ENCODE measurements around the gene PLEKHA5.
"Not testable (repeated sequence)": the region's sequence is repeated elsewhere in the genome, so short reads cannot be mapped to it uniquely, and the experiment has no call there.

PLEKHA5 gene

DNA sequence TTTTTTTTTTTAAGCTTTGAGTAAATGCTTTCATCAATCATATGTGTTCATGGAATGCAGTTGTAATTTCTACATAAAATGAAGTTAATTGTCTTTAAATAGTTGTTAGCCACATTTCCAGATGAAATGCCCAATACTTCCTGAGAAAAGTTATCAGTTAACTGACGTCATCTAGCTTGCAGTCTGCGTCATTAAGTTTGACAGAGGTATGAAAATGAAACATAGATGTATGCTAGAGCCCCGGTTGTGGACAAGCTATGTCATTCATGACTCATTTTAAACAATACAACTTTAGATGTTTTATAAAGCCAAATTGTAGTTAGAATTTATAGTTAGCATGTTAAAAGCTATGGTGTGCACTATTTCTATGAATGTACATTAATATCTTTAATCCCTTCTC is 90.7 kb downstream of the PLEKHA5 start:
- H3K9me3 ChIP-seq (ENCODE audit: control insufficient read depth in 1 of 2, low read length in 2 of 2) = no peaks in the 10 kb centered on the region
- no peak overlapping the region for H3K4me3 ChIP-seq (ENCODE audit: low read depth in 1 of 2, low read length in 2 of 2)
- peaks cover 10 to 11% of the 10 kb centered on the region in 2 donors for H3K4me1 ChIP-seq (ENCODE audit: control insufficient read depth in 1 of 2, insufficient read depth in 2 of 2, low read length in 2 of 2)
- H3K27me3 ChIP-seq (ENCODE audit: low read depth, low read length) = no peaks in the 10 kb centered on the region
- H3K27ac ChIP-seq (ENCODE audit: low read length) = no peak overlapping the region
- no peaks in the 10 kb centered on the region for H3K36me3 ChIP-seq (ENCODE audit: control insufficient read depth in 1 of 2, insufficient read depth in 2 of 2, low read length in 2 of 2)

DNA sequence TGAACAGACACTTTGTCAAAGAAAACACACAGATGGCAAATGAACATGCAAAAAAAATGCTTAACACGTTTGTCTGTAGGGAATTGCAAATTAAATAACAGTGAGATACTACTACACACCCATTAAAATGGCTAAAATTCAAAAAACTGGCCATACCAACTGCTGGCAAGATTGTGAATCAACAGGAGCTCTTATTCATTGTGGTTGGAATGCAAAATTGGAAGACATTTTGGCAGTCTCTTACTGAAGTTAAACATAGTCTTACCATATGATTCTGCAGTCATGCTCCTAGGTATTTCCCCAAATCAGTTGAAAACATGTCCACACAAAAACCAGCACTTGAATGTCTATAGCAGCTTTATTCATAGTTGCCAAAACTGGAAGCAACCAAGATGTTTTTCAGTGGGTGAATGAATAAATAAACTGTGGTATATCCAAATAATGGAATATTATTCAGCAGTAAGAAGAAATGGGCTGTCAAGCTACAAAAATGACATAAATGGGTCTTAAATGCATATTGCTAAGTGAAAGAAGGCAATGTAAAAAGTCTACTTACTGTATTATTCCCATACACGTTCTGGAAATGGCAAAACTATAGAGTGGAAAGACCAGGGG is 91.4 kb downstream of the PLEKHA5 start:
- H3K27me3 ChIP-seq (ENCODE audit: low read depth, low read length) = no peaks in the 10 kb centered on the region
- H3K4me3 ChIP-seq (ENCODE audit: low read depth in 1 of 2, low read length in 2 of 2) = no peak overlapping the region
- H3K36me3 ChIP-seq (ENCODE audit: control insufficient read depth in 1 of 2, insufficient read depth in 2 of 2, low read length in 2 of 2) = no peaks in the 10 kb centered on the region
- peaks cover 10 to 11% of the 10 kb centered on the region in 2 donors for H3K4me1 ChIP-seq (ENCODE audit: control insufficient read depth in 1 of 2, insufficient read depth in 2 of 2, low read length in 2 of 2)
- no peaks in the 10 kb centered on the region for H3K9me3 ChIP-seq (ENCODE audit: control insufficient read depth in 1 of 2, low read length in 2 of 2)
- no peak overlapping the region for H3K27ac ChIP-seq (ENCODE audit: low read length)

GRCh38 chr12:19222558-19222957 is 93.0 kb downstream of the PLEKHA5 start:
- peaks cover 11 to 14% of the 10 kb centered on the region in 2 donors for H3K4me1 ChIP-seq (ENCODE audit: control insufficient read depth in 1 of 2, insufficient read depth in 2 of 2, low read length in 2 of 2)
- H3K4me3 ChIP-seq (ENCODE audit: low read depth in 1 of 2, low read length in 2 of 2) = no peak overlapping the region
- H3K9me3 ChIP-seq (ENCODE audit: control insufficient read depth in 1 of 2, low read length in 2 of 2) = no peaks in the 10 kb centered on the region
- H3K36me3 ChIP-seq (ENCODE audit: control insufficient read depth in 1 of 2, insufficient read depth in 2 of 2, low read length in 2 of 2) = no peaks in the 10 kb centered on the region
- no peak overlapping the region for H3K27ac ChIP-seq (ENCODE audit: low read length)
- H3K27me3 ChIP-seq (ENCODE audit: low read depth, low read length) = no peaks in the 10 kb centered on the region

DNA sequence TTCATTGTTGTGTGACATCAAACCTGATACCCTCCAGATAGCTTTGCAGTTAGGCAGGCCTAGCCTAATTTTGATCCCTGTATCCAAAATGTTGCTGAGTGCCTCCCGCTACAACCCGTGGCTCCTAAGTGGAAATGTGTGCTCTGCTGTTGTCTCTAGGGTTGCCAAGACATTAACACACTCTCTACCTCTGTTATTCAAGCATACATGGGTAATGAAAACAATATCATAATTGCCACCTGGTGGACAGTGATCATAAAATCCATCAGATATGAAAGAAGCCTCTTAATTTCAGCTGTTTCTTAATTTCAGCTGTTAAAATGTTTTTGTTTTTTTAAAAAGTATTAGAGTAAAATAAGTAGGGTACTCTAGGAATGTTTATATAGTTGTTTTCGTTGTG is 93.5 kb downstream of the PLEKHA5 start:
- no peaks in the 10 kb centered on the region for H3K9me3 ChIP-seq (ENCODE audit: control insufficient read depth in 1 of 2, low read length in 2 of 2)
- no peaks in the 10 kb centered on the region for H3K27me3 ChIP-seq (ENCODE audit: low read depth, low read length)
- H3K36me3 ChIP-seq (ENCODE audit: control insufficient read depth in 1 of 2, insufficient read depth in 2 of 2, low read length in 2 of 2) = no peaks in the 10 kb centered on the region
- H3K4me1 ChIP-seq (ENCODE audit: control insufficient read depth in 1 of 2, insufficient read depth in 2 of 2, low read length in 2 of 2) = peaks cover 11 to 15% of the 10 kb centered on the region in 2 donors
- H3K4me3 ChIP-seq (ENCODE audit: low read depth in 1 of 2, low read length in 2 of 2) = no peak overlapping the region
- no peak overlapping the region for H3K27ac ChIP-seq (ENCODE audit: low read length)

GRCh38 chr12:19223695-19224094 is 94.2 kb downstream of the PLEKHA5 start:
- H3K9me3 ChIP-seq (ENCODE audit: control insufficient read depth in 1 of 2, low read length in 2 of 2) = no peaks in the 10 kb centered on the region
- H3K27ac ChIP-seq (ENCODE audit: low read length) = no peak overlapping the region
- no peaks in the 10 kb centered on the region for H3K27me3 ChIP-seq (ENCODE audit: low read depth, low read length)
- H3K4me3 ChIP-seq (ENCODE audit: low read depth in 1 of 2, low read length in 2 of 2) = no peak overlapping the region
- H3K4me1 ChIP-seq (ENCODE audit: control insufficient read depth in 1 of 2, insufficient read depth in 2 of 2, low read length in 2 of 2) = peaks cover 11 to 15% of the 10 kb centered on the region in 2 donors
- no peaks in the 10 kb centered on the region for H3K36me3 ChIP-seq (ENCODE audit: control insufficient read depth in 1 of 2, insufficient read depth in 2 of 2, low read length in 2 of 2)

GRCh38 chr12:19224746-19225145 is 95.2 kb downstream of the PLEKHA5 start:
- Histone ChIP-seq H3K9me3 (ENCODE audit: control insufficient read depth in 1 of 2, low read length in 2 of 2) (no peaks in the 10 kb centered on the region), H3K27me3 (ENCODE audit: low read depth, low read length) (no peaks in the 10 kb centered on the region), H3K4me1 (ENCODE audit: control insufficient read depth in 1 of 2, insufficient read depth in 2 of 2, low read length in 2 of 2) (peaks cover 11 to 15% of the 10 kb centered on the region in 2 donors), H3K4me3 (ENCODE audit: low read depth in 1 of 2, low read length in 2 of 2) (no peak overlapping the region), H3K27ac (ENCODE audit: low read length) (no peak overlapping the region), H3K36me3 (ENCODE audit: control insufficient read depth in 1 of 2, insufficient read depth in 2 of 2, low read length in 2 of 2) (no peaks in the 10 kb centered on the region)

DNA sequence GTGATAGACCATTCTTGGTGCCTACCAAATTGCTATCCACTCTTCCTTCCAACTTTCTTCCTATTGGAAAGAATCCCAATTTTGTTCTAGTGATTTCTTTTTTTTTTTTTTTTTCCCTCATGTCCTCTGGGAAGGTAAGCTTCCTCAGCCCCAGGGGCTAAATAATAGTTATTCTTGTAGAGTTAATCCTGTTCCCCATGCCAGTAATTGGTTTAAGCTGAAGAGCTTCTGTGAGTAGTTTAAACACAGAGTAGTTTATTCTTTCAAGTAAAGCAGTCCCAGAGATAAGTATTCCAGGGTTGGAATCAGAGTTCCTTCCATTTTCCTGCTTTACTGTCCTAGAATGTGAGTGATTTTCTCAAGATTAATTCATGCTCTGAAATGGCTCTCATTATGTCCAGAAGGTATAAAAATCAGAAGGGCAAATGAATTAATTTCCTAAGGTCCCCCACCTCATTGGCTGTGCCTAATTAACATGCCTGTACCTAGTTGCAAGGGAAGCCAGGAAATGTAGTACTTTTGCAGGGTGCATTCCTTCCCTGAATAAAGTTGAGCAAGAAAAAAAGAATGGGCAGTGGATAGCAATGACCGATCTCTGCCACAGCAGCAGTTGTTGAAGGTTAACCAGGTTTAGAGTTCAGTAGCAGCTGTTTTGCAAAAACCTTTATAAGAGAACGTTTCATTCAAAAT is 97.8 kb downstream of the PLEKHA5 start:
- H3K4me3 ChIP-seq (ENCODE audit: low read depth in 1 of 2, low read length in 2 of 2) = no peak overlapping the region

DNA sequence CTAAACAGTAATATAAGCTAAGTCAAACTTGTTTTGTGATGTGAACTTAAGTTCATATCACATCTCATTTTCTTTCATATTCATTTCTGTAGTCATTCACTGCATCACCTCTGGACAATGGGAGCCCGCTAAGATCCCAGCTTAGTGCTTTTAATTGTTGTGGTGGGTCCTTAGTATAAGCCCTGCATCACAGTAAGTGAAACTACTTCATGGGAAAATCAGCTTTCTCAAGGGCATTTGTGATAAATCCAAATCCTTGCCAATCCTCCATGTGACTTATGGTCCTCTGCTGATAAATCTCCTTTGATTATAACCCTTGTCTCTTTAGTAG is 98.3 kb downstream of the PLEKHA5 start:
- H3K4me1 ChIP-seq (ENCODE audit: control insufficient read depth in 1 of 2, insufficient read depth in 2 of 2, low read length in 2 of 2) = peaks cover 8 to 12% of the 10 kb centered on the region in 2 donors
- no peaks in the 10 kb centered on the region for H3K36me3 ChIP-seq (ENCODE audit: control insufficient read depth in 1 of 2, insufficient read depth in 2 of 2, low read length in 2 of 2)
- H3K4me3 ChIP-seq (ENCODE audit: low read depth in 1 of 2, low read length in 2 of 2) = no peak overlapping the region
- H3K27ac ChIP-seq (ENCODE audit: low read length) = no peak overlapping the region
- H3K27me3 ChIP-seq (ENCODE audit: low read depth, low read length) = no peaks in the 10 kb centered on the region
- H3K9me3 ChIP-seq (ENCODE audit: control insufficient read depth in 1 of 2, low read length in 2 of 2) = no peaks in the 10 kb centered on the region

More for the DNA sequence above, 97.8 kb downstream of the PLEKHA5 start:
- Histone ChIP-seq H3K27me3 (ENCODE audit: low read depth, low read length) (no peaks in the 10 kb centered on the region), H3K27ac (ENCODE audit: low read length) (no peak overlapping the region), H3K4me1 (ENCODE audit: control insufficient read depth in 1 of 2, insufficient read depth in 2 of 2, low read length in 2 of 2) (peaks cover 11 to 13% of the 10 kb centered on the region in 2 donors), H3K9me3 (ENCODE audit: control insufficient read depth in 1 of 2, low read length in 2 of 2) (no peaks in the 10 kb centered on the region), H3K36me3 (ENCODE audit: control insufficient read depth in 1 of 2, insufficient read depth in 2 of 2, low read length in 2 of 2) (no peaks in the 10 kb centered on the region)

DNA sequence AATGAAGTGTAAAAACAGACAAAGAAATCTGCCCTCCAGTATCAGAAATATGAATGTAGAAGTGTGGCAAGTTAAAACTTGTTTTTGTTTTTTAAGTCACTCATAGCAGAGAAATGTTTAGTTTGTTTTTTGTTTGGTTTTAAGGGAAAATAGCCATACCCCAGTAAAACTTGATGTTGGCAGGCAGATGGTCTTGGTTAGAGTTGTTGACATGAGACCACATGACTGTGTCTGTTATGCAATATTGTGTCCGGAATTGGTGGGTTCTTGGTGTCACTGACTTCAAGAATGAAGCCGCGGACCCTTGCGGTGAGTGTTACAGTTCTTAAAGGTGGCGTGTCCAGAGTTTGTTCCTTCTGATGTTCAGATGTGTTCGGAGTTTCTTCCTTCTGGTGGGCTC is 99.5 kb downstream of the PLEKHA5 start:
- H3K27me3 ChIP-seq (ENCODE audit: low read depth, low read length); H3K27ac ChIP-seq (ENCODE audit: low read length); H3K4me3 ChIP-seq (ENCODE audit: low read depth in 1 of 2, low read length in 2 of 2); H3K9me3 ChIP-seq (ENCODE audit: control insufficient read depth in 1 of 2, low read length in 2 of 2); H3K36me3 ChIP-seq (ENCODE audit: control insufficient read depth in 1 of 2, insufficient read depth in 2 of 2, low read length in 2 of 2): not testable (repeated sequence)
- peaks cover 0 to 13% of the 10 kb centered on the region in 2 donors for H3K4me1 ChIP-seq (ENCODE audit: control insufficient read depth in 1 of 2, insufficient read depth in 2 of 2, low read length in 2 of 2)

- Histone ChIP-seq H3K4me3 (ENCODE audit: low read depth in 1 of 2, low read length in 2 of 2) (no peak overlapping the region), H3K27ac (ENCODE audit: low read length) (no peak overlapping the region), H3K4me1 (ENCODE audit: control insufficient read depth in 1 of 2, insufficient read depth in 2 of 2, low read length in 2 of 2) (peaks cover 4 to 19% of the 10 kb centered on the region in 2 donors), H3K36me3 (ENCODE audit: control insufficient read depth in 1 of 2, insufficient read depth in 2 of 2, low read length in 2 of 2) (no peaks in the 10 kb centered on the region), H3K9me3 (ENCODE audit: control insufficient read depth in 1 of 2, low read length in 2 of 2) (no peaks in the 10 kb centered on the region), H3K27me3 (ENCODE audit: low read depth, low read length) (no peaks in the 10 kb centered on the region)
These were observed 100.8 kb downstream of the PLEKHA5 start for GRCh38 chr12:19230299-19230866.

- Histone ChIP-seq H3K4me1 (ENCODE audit: control insufficient read depth in 1 of 2, insufficient read depth in 2 of 2, low read length in 2 of 2) (peaks cover 4 to 21% of the 10 kb centered on the region in 2 donors), H3K27me3 (ENCODE audit: low read depth, low read length) (no peaks in the 10 kb centered on the region), H3K9me3 (ENCODE audit: control insufficient read depth in 1 of 2, low read length in 2 of 2) (no peaks in the 10 kb centered on the region), H3K27ac (ENCODE audit: low read length) (no peak overlapping the region), H3K4me3 (ENCODE audit: low read depth in 1 of 2, low read length in 2 of 2) (no peak overlapping the region), H3K36me3 (ENCODE audit: control insufficient read depth in 1 of 2, insufficient read depth in 2 of 2, low read length in 2 of 2) (no peaks in the 10 kb centered on the region)
These were observed 101.4 kb downstream of the PLEKHA5 start for GRCh38 chr12:19230896-19231295.
